Measurements from ENCODE around the gene SLC51B.

Gene SLC51B

GRCh38 chr15:65101411-65101890, 56.3 kb downstream of the SLC51B start:
- FAIRE-seq (no peak), DNase-seq (ENCODE audit: insufficient read length, low spot score) (no peak)
- peak; percentile 67 for TF ChIP-seq CTCF (IDR thresholded peaks at IDR 0.05; ENCODE audit: insufficient read depth, missing control alignments)

- DNase-seq (ENCODE audit: insufficient read length, low spot score) = no peak
- no peak for TF ChIP-seq CTCF (IDR thresholded peaks at IDR 0.05; ENCODE audit: insufficient read depth, missing control alignments)
- no peak for FAIRE-seq
Measured at GRCh38 chr15:65101891-65102708, 56.9 kb downstream of the SLC51B start.

GRCh38 chr15:65102912-65103311, 57.7 kb downstream of the SLC51B start:
- DNase-seq (ENCODE audit: insufficient read length, low spot score) (no peak), FAIRE-seq (no peak)
- no peak for TF ChIP-seq CTCF (IDR thresholded peaks at IDR 0.05; ENCODE audit: insufficient read depth, missing control alignments)
